Measurements from ENCODE around the gene BMPER.
A peak's percentile ranks its signal among the peaks of the same experiment; 100 is the strongest.

Gene BMPER

DNA sequence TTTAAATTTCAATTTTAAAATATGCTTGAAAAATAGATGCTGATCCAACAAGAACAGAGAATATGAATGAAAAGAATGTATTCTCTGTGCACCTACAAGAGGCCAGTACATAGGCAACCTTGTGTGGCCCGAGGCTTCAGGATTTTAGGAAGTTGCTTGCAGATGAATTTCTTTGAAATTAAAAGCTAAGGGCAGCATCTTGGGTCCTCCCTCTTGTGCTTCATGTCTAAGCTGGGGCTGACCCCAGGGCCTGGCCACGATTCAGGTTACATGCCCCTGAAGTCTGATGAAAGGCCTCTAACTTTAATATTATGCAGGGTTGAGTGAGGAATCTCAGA, 138.9 kb downstream of the BMPER start:
- no peak overlapping the region for H3K4me3 ChIP-seq (ENCODE audit: low read depth, low read length)

GRCh38 chr7:34044734-34045353, 139.5 kb downstream of the BMPER start:
- no peak for DNase-seq (ENCODE audit: low read depth)

More for the DNA sequence above, 138.9 kb downstream of the BMPER start:
- DNase-seq (ENCODE audit: low read depth): no peak

DNA sequence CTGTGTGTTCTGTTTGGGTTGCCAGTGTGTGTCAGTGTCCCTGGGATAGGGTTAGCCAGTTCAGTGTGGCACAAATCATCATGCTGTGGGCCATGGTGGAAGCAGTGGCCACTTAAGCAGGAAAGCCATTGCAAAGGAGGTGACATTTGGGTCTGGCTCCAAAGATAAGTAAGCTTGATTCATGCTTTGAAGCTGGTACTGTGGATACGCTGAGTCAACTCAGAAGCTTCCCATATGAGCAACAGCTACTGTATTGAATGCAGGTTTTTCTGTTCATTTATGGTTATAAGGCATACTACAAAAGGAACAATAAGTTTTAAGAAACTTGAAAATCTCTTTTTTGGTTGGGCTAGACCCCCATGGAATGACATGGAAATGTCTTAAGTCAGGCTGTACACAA, 143.1 kb downstream of the BMPER start:
- H3K4me3 ChIP-seq (ENCODE audit: low read depth, low read length): no peak overlapping the region
- no peak for DNase-seq (ENCODE audit: low read depth)

More at GRCh38 chr7:34044734-34045353, 139.5 kb downstream of the BMPER start:
- no peak overlapping the region for H3K4me3 ChIP-seq (ENCODE audit: low read depth, low read length)

GRCh38 chr7:34054075-34054474, 148.7 kb downstream of the BMPER start:
- H3K4me3 ChIP-seq (ENCODE audit: low read depth, low read length): no peak overlapping the region
- DNase-seq (ENCODE audit: low read depth): no peak

GRCh38 chr7:34057136-34057535, 151.8 kb downstream of the BMPER start:
- no peak for DNase-seq (ENCODE audit: low read depth)
- no peak overlapping the region for H3K4me3 ChIP-seq (ENCODE audit: low read depth, low read length)

GRCh38 chr7:34057956-34058355, 152.6 kb downstream of the BMPER start:
- H3K4me3 ChIP-seq (ENCODE audit: low read depth, low read length): no peak overlapping the region

GRCh38 chr7:34058801-34059135, 153.4 kb downstream of the BMPER start:
- DNase-seq (ENCODE audit: low read depth): no peak
- H3K4me3 ChIP-seq (ENCODE audit: low read depth, low read length): no peak overlapping the region

More at GRCh38 chr7:34057956-34058355, 152.6 kb downstream of the BMPER start:
- no peak for DNase-seq (ENCODE audit: low read depth)

DNA sequence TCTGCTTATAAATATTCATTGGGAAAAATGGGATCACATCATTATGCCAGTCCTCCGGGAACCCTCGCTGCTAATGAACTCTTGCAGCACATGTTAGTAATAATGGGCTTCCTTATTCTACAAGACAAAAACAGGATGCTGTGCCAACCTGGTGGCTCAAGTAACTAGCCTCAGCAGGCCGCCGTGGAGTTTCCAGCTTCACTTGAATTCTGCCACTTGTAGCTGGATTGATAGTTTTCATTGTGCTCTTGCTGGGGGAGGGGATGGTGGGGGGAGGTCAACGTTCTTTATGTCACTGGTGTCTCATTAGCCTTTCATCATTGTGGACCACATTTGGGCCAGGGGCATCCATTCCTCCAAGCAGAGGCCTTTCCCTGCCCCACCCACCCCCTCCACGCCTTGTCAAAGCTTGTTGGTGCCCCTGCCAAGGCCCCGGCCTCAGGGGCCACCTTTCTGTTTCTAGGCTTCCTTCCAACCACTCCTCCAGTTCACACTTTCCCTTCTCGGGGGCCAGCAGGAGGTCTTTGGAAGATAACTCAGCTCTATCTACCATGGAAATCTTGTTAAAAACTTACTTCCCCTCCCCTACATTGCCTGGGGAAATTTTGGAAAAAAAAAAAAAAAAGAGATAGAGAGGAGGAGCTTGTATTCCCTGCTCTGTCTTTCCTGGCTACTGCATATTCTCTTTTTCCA, 153.9 kb downstream of the BMPER start:
- no peak for DNase-seq (ENCODE audit: low read depth)
- H3K4me3 ChIP-seq (ENCODE audit: low read depth, low read length): no peak overlapping the region

DNA sequence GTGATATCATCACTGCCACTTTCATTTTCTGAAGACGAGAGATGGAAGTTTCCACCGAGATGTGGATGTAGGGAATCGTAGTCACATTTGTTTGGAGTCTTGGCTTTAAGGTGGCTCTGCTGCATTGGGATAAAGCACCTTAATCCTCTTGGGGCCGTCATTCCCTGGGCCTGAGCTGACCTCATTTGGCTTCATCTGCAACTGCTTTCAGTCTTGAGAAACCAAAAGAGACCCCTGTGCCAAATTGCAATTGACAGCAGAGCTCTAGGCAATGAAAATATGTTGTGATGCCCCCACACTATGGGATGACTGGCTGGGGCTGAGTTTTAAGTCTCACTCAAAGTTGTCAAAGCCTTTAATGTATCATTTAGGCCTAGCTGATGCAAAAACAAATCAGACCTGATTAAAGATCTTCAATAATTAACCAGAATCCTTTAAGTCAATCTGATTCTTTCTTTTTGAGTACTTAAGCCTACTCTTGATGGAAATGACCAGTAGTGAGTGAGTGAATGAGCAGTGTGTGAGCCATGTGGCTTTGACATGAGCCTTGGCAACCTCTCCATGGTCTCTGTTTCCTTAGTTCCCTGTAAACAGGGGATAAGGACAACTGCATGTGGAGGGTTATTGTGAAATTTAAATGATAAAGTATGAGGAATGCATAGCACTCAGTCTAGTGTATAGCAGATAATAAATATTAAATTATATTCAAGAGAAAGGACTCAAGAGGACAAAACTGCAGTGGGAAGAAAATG, 155.0 kb downstream of the BMPER start:
- H3K4me3 ChIP-seq (ENCODE audit: low read depth, low read length): no peak overlapping the region
- DNase-seq (ENCODE audit: low read depth): no peak

- DNase-seq (ENCODE audit: low read depth): peak; percentile 63
- no peak overlapping the region for H3K4me3 ChIP-seq (ENCODE audit: low read depth, low read length)
Measured at GRCh38 chr7:34061149-34061548, 155.8 kb downstream of the BMPER start.

- DNase-seq (ENCODE audit: low read depth): no peak
- no peak overlapping the region for H3K4me3 ChIP-seq (ENCODE audit: low read depth, low read length)
Measured at GRCh38 chr7:34062341-34062740, 157.0 kb downstream of the BMPER start.

DNA sequence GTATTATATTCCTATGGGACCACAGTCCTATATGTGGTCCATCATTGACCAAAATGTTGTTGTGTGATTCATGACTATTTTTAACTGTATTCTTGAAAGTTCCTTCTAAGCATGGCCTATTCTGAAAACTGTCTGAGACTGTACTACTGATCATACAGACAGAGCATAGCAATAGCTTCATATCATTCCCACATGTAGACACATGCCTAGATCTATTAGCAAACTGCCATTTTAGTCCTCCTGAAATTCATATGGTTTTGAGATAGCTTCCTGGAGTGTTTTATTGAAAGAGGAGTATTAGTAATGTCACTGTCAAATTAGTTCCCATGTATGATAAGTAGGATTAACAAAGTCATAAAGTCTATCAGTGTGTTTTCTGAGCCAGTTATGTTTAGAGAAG, 157.5 kb downstream of the BMPER start:
- DNase-seq (ENCODE audit: low read depth): no peak
- no peak overlapping the region for H3K4me3 ChIP-seq (ENCODE audit: low read depth, low read length)

DNA sequence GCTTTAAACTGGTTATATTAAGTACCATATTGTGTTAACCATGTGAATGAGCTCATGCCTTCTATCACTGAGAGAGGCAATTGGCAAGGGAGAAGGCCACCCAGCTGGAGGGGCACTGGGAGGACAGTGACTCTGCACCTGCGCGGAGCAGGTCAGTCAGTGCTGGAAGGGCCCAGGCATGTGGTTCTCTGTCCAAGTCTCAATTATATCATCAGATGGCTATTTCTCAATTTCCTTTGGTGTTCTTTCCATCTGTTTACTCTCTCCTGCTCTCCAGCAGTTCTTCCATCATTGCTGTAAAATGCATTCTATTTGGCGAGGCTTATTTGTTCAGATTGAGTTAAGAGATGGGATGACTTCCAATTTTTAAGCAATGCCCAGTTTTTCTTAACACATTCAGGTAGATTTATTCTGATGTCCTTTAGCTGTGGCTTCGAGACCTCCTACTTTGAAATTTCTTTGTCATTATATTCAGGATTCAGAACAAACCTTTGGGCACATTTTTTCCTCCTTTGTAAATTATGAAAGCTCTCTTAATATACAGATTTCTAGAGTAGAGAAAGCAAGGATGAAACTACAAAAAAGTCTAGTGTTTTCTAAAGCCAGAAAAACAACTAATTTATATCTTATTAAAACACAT, 159.3 kb downstream of the BMPER start:
- no peak overlapping the region for H3K4me3 ChIP-seq (ENCODE audit: low read depth, low read length)
- no peak for DNase-seq (ENCODE audit: low read depth)

DNA sequence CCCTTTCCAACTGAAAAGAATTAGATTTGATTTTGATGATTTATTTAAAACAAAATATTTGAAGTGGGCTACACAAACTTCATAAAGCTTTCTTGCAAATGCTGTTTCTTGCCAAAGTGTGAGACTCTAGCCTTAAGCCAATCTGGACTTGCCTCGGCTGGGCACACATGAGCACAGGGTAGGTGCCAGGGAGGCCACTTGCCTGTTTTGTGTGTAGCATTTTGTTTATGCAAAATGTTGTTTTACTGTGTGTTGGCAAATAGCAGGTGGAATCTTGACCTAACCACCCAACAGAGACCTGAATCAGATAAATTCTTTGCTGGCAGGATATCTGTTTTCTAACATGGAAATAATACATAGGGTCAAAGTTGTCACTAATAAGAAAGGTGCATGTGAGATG, 161.1 kb downstream of the BMPER start:
- no peak for DNase-seq (ENCODE audit: low read depth)
- H3K4me3 ChIP-seq (ENCODE audit: low read depth, low read length): no peak overlapping the region

DNA sequence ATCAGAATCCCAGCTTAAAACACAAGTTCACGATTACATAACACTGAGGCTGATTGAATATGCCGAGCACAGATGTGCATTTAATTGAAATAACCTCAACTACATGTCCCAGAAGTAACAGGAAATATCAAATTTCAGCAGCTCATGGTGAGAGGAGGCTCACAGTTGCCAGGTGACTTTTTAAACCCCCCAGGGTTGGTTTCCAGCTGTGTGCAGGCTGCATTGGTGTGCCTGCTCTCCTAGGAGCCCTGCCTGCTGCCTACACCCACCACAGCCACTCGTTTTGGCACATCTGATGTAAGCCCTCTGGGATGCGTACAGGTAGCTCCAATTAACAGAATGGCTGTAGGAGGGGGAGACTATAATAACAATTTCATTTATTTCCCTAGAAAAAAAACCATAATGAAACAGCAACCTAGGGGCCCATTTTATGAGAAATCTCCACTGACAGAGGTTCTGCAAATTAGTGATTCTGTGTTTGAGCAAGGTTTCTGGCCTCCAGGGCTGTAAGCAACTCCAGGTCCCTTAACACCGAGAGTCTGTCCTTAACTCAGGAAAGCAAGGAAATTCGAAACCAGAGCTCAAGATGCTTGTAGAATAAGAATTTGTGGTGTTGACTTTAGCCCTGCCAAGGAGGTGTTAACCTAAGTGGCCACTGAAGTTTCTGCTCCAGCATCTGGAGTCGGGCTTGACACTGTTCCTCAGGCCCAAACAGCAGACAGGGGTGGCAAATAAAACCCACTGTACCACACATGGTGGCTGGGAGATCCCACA, 161.9 kb downstream of the BMPER start:
- H3K4me3 ChIP-seq (ENCODE audit: low read depth, low read length): no peak overlapping the region
- DNase-seq (ENCODE audit: low read depth): no peak

DNA sequence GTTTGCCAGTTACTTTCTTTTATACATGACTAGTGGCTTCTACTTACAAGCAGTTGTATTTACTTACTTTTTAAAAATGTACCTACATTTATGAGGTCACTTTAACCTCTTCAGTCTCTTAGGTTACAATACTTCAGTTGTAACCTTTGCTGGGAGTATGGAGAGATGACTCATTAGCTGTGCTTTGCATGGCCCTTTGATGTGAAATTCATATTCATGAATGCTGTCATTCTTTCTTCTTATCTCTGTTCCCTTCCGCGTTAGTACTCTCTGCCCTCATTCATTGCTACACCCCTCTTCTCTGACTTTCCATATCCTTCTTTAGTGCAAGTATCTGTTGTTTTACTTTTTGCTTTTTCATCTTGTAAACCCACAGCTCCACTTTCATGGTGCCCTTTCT, 164.3 kb downstream of the BMPER start:
- DNase-seq (ENCODE audit: low read depth): no peak
- H3K4me3 ChIP-seq (ENCODE audit: low read depth, low read length): no peak overlapping the region

GRCh38 chr7:34070511-34071323, 165.4 kb downstream of the BMPER start:
- DNase-seq (ENCODE audit: low read depth): no peak
- H3K4me3 ChIP-seq (ENCODE audit: low read depth, low read length): no peak overlapping the region

DNA sequence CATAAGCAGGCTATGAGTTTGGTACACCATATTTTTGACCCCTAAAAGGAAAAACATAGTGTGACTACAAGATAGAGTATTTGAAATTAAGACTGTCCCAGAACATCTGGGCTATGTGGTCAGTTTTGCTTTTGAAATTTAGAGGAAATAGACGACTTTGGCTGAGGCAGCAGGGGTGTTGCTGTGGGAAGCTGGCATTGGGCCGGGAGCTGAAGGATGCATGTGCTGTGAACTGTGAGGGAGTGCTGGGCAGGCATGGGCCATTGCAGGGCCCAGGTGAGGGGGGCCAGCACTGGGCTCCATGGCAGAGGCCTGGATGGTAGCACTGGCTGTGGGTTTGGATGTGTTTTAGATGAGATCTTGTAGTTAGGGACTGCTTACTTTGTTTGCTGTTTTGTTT, 168.3 kb downstream of the BMPER start:
- no peak overlapping the region for H3K4me3 ChIP-seq (ENCODE audit: low read depth, low read length)
- DNase-seq (ENCODE audit: low read depth): no peak

- no peak for DNase-seq (ENCODE audit: low read depth)
- H3K4me3 ChIP-seq (ENCODE audit: low read depth, low read length): no peak overlapping the region
Measured at GRCh38 chr7:34074421-34074820, 169.1 kb downstream of the BMPER start.

Data from skeletal muscle cell (primary cell).